ENCODE measurements around the gene NEURL4. TPM values are rescaled to one million over a fixed set of nuclear protein-coding genes. Genes with fewer than 3 reads are reported as not detected.

The NEURL4 gene
- total and polyA plus RNA-seq, 2 experiments from 2014 or later: 6.3 to 42.3 TPM

- H2AFZ ChIP-seq: no peak within 1 kb of the TSS
- Mint-ChIP-seq H3K4me1 (peaks cover 21% of the 10 kb centered on the region), H3K9me3 (no peaks in the 10 kb centered on the region), H3K4me3 (no peak within 1 kb of the TSS; the same call in 2 of the 3 replicates), H3K36me3 (ENCODE audit: low read depth) (peaks cover 4% of the 10 kb centered on the region; the same call in 1 of the 3 replicates), H3K27me3 (ENCODE audit: insufficient read depth, low read depth, poor library complexity) (peaks cover 36% of the 10 kb centered on the region), H3K27ac (no peak within 1 kb of the TSS)
- no peak for DNase-seq (ENCODE audit: low spot score)
- no peaks in the 10 kb centered on the region for H3K27me3 ChIP-seq (ENCODE audit: insufficient read depth)
- no peaks in the 10 kb centered on the region for H3K9me2 ChIP-seq (ENCODE audit: insufficient read depth)
- H3F3A ChIP-seq (replicated peaks; ENCODE audit: low read depth): peaks cover 9% of the 10 kb centered on the region
- no peak for ATAC-seq
- H4K20me1 ChIP-seq (replicated peaks; ENCODE audit: insufficient read depth): no peaks in the 10 kb centered on the region; the same call in 1 of the 2 replicates
- H3K4me3 ChIP-seq: no peak within 1 kb of the TSS
- no peaks in the 10 kb centered on the region for H3K79me2 ChIP-seq (replicated peaks; ENCODE audit: insufficient read depth)
- no peaks in the 10 kb centered on the region for H3K36me3 ChIP-seq (ENCODE audit: insufficient read depth)
- no peak within 1 kb of the TSS for H3K4me2 ChIP-seq
- H3K4me1 ChIP-seq (ENCODE audit: insufficient read depth): peaks cover 18% of the 10 kb centered on the region
- H3K27ac ChIP-seq (ENCODE audit: low read depth): no peak within 1 kb of the TSS
- TF ChIP-seq EZH2 (IDR thresholded peaks at IDR 0.05; ENCODE audit: low read depth, unreplicated experiment) (no peak), POLR2AphosphoS5 (IDR thresholded peaks at IDR 0.05; ENCODE audit: low read depth) (no peak), CREB1 (CRISPR knock-in tag; IDR thresholded peaks at IDR 0.05; ENCODE audit: low read depth) (no peak), ZNF331 (CRISPR knock-in tag; IDR thresholded peaks at IDR 0.05; ENCODE audit: low read depth) (no peak), NANOG (IDR thresholded peaks at IDR 0.05; ENCODE audit: borderline replicate concordance) (no peak), EZH2phosphoT487 (IDR thresholded peaks at IDR 0.05; ENCODE audit: unreplicated experiment) (no peak), JUNB (IDR thresholded peaks at IDR 0.05; ENCODE audit: unreplicated experiment) (no peak), ZNF114 (CRISPR knock-in tag; IDR thresholded peaks at IDR 0.05) (no peak), ETS1 (IDR thresholded peaks at IDR 0.05) (no peak), STAT1 (IDR thresholded peaks at IDR 0.05; ENCODE audit: unreplicated experiment) (no peak)
- TF ChIP-seq, protein P1, sequence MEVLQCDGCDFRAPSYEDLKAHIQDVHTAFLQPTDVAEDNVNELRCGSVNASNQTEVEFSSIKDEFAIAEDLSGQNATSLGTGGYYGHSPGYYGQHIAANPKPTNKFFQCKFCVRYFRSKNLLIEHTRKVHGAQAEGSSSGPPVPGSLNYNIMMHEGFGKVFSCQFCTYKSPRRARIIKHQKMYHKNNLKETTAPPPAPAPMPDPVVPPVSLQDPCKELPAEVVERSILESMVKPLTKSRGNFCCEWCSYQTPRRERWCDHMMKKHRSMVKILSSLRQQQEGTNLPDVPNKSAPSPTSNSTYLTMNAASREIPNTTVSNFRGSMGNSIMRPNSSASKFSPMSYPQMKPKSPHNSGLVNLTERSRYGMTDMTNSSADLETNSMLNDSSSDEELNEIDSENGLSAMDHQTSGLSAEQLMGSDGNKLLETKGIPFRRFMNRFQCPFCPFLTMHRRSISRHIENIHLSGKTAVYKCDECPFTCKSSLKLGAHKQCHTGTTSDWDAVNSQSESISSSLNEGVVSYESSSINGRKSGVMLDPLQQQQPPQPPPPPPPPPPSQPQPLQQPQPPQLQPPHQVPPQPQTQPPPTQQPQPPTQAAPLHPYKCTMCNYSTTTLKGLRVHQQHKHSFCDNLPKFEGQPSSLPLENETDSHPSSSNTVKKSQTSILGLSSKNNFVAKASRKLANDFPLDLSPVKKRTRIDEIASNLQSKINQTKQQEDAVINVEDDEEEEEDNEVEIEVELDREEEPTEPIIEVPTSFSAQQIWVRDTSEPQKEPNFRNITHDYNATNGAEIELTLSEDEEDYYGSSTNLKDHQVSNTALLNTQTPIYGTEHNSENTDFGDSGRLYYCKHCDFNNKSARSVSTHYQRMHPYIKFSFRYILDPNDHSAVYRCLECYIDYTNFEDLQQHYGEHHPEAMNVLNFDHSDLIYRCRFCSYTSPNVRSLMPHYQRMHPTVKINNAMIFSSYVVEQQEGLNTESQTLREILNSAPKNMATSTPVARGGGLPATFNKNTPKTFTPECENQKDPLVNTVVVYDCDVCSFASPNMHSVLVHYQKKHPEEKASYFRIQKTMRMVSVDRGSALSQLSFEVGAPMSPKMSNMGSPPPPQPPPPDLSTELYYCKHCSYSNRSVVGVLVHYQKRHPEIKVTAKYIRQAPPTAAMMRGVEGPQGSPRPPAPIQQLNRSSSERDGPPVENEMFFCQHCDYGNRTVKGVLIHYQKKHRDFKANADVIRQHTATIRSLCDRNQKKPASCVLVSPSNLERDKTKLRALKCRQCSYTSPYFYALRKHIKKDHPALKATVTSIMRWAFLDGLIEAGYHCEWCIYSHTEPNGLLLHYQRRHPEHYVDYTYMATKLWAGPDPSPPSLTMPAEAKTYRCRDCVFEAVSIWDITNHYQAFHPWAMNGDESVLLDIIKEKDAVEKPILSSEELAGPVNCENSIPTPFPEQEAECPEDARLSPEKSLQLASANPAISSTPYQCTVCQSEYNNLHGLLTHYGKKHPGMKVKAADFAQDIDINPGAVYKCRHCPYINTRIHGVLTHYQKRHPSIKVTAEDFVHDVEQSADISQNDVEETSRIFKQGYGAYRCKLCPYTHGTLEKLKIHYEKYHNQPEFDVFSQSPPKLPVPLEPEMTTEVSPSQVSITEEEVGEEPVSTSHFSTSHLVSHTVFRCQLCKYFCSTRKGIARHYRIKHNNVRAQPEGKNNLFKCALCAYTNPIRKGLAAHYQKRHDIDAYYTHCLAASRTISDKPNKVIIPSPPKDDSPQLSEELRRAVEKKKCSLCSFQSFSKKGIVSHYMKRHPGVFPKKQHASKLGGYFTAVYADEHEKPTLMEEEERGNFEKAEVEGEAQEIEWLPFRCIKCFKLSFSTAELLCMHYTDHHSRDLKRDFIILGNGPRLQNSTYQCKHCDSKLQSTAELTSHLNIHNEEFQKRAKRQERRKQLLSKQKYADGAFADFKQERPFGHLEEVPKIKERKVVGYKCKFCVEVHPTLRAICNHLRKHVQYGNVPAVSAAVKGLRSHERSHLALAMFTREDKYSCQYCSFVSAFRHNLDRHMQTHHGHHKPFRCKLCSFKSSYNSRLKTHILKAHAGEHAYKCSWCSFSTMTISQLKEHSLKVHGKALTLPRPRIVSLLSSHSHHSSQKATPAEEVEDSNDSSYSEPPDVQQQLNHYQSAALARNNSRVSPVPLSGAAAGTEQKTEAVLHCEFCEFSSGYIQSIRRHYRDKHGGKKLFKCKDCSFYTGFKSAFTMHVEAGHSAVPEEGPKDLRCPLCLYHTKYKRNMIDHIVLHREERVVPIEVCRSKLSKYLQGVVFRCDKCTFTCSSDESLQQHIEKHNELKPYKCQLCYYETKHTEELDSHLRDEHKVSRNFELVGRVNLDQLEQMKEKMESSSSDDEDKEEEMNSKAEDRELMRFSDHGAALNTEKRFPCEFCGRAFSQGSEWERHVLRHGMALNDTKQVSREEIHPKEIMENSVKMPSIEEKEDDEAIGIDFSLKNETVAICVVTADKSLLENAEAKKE (CRISPR knock-in tag; IDR thresholded peaks at IDR 0.05): no peak
- TF ChIP-seq, protein P2, sequence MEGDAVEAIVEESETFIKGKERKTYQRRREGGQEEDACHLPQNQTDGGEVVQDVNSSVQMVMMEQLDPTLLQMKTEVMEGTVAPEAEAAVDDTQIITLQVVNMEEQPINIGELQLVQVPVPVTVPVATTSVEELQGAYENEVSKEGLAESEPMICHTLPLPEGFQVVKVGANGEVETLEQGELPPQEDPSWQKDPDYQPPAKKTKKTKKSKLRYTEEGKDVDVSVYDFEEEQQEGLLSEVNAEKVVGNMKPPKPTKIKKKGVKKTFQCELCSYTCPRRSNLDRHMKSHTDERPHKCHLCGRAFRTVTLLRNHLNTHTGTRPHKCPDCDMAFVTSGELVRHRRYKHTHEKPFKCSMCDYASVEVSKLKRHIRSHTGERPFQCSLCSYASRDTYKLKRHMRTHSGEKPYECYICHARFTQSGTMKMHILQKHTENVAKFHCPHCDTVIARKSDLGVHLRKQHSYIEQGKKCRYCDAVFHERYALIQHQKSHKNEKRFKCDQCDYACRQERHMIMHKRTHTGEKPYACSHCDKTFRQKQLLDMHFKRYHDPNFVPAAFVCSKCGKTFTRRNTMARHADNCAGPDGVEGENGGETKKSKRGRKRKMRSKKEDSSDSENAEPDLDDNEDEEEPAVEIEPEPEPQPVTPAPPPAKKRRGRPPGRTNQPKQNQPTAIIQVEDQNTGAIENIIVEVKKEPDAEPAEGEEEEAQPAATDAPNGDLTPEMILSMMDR (conservative IDR thresholded peaks at IDR 0.05; ENCODE audit: low read depth in 2 of 2): no peak
- TF ChIP-seq, protein P3, sequence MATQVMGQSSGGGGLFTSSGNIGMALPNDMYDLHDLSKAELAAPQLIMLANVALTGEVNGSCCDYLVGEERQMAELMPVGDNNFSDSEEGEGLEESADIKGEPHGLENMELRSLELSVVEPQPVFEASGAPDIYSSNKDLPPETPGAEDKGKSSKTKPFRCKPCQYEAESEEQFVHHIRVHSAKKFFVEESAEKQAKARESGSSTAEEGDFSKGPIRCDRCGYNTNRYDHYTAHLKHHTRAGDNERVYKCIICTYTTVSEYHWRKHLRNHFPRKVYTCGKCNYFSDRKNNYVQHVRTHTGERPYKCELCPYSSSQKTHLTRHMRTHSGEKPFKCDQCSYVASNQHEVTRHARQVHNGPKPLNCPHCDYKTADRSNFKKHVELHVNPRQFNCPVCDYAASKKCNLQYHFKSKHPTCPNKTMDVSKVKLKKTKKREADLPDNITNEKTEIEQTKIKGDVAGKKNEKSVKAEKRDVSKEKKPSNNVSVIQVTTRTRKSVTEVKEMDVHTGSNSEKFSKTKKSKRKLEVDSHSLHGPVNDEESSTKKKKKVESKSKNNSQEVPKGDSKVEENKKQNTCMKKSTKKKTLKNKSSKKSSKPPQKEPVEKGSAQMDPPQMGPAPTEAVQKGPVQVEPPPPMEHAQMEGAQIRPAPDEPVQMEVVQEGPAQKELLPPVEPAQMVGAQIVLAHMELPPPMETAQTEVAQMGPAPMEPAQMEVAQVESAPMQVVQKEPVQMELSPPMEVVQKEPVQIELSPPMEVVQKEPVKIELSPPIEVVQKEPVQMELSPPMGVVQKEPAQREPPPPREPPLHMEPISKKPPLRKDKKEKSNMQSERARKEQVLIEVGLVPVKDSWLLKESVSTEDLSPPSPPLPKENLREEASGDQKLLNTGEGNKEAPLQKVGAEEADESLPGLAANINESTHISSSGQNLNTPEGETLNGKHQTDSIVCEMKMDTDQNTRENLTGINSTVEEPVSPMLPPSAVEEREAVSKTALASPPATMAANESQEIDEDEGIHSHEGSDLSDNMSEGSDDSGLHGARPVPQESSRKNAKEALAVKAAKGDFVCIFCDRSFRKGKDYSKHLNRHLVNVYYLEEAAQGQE (IDR thresholded peaks at IDR 0.05; ENCODE audit: unreplicated experiment): no peak
These were observed 25.9 kb upstream of the NEURL4 start, which contains the start of gene TMEM95 for GRCh38 chr17:7355053-7355452. Gene TMEM95 (plus strand): TSS chr17:7355156. CDS start chr17:7355205, 49 bp downstream.

All from GM23338 (cell line).